GM12878 (cell line): ENCODE results near the gene LRRC75A. TPM values are rescaled to one million over a fixed set of nuclear protein-coding genes. Genes with fewer than 3 reads are reported as not detected.
"Not testable (repeated sequence)": the region's sequence is repeated elsewhere in the genome, so short reads cannot be mapped to it uniquely, and the experiment has no call there.

Source experiments
- ATAC-seq: fragments of 200-7000 bp; cut with Tn5 transposase; 3 replicates; pipeline ENCODE4 v1.9.1; 2020; ENCODE audit warnings: mild to moderate bottlenecking, moderate library complexity
- BruUV-seq: library from RNA; stranded (reverse); fragments of 400-500 nt; replicated peaks from 2 replicates; lab custom pipeline; 2021; lab: Mats Ljungman, UMichigan
- CTCF ChIA-PET: fragments of 300-600 bp; sonication (Branson Sonifier 250); formaldehyde crosslinking; extraction: SDS; loops from one replicate; lab custom pipeline; 2021; ENCODE audit warnings: inconsistent platforms; lab: Yijun Ruan, JAX
- POLR2A ChIA-PET: fragments of 350-600 bp; formaldehyde crosslinking; extraction: SDS; loops from one replicate; lab custom pipeline; 2021; ENCODE audit warnings: inconsistent platforms; lab: Charles Lee
- RAD21 ChIA-PET: fragments of 300-600 bp; sonication (Branson Sonifier 250); formaldehyde crosslinking; loops from one replicate; lab custom pipeline; 2023; ENCODE audit warnings: antibody characterized with exemption; ENCODE audit not compliant: unreplicated experiment; lab: Charles Lee
- SMC1A ChIA-PET: fragments of 300-600 bp; sonication (Branson Sonifier 250); formaldehyde crosslinking; loops from one replicate; lab custom pipeline; 2023; ENCODE audit not compliant: unreplicated experiment, uncharacterized antibody; lab: Charles Lee
- DNase-seq: peaks from one replicate; pipeline ENCODE4 v3.0.0-alpha.2; 2011; ENCODE audit warnings: low read depth, low spot score
- FAIRE-seq: peaks from 3 replicates; lab custom pipeline; 2011; peaks lifted over from hg19 to GRCh38; lab: Jason Lieb, UNC
- H2AFZ ChIP-seq: 2 replicates; pipeline ENCODE4 v1.6.0; 2011; ENCODE audit warnings: low read depth, low read length, control low read depth; ENCODE audit not compliant: control insufficient read depth
- H3K27ac ChIP-seq: 2 replicates; pipeline ENCODE4 v1.5.1; 2011; ENCODE audit warnings: control low read depth; ENCODE audit not compliant: control insufficient read depth, insufficient read depth
- H3K27me3 ChIP-seq, 2 experiments: replicated peaks in 1 of 2; 2 replicates each; pipeline versions ENCODE4 v1.6.0 to v1.6.1; 2011; ENCODE audit warnings: low read length in 1 of 2; ENCODE audit not compliant: control insufficient read depth in 2 of 2, insufficient read depth in 2 of 2
- H3K36me3 ChIP-seq, 2 experiments: 2 replicates each; pipeline ENCODE4 v1.5.1; 2011; ENCODE audit warnings: low read length in 1 of 2; ENCODE audit not compliant: control insufficient read depth in 2 of 2, insufficient read depth in 2 of 2
- H3K4me1 ChIP-seq: 2 replicates; pipeline ENCODE4 v1.6.1; 2011; ENCODE audit warnings: mild to moderate bottlenecking, low read length, moderate library complexity, mixed read lengths; ENCODE audit not compliant: control insufficient read depth, insufficient read depth
- H3K4me2 ChIP-seq: 2 replicates; pipeline ENCODE4 v1.6.0; 2011; ENCODE audit warnings: control low read depth; ENCODE audit not compliant: control insufficient read depth, insufficient read depth
- H3K4me3 ChIP-seq: fragments of 200-600 bp; sonication (generic); 2 replicates; pipeline ENCODE4 v1.5.1; 2016
- H3K79me2 ChIP-seq: 2 replicates; pipeline ENCODE4 v1.6.0; 2011; ENCODE audit warnings: low read length; ENCODE audit not compliant: control insufficient read depth, insufficient read depth
- H3K9ac ChIP-seq: 2 replicates; pipeline ENCODE4 v1.8.0; 2011; ENCODE audit warnings: low read length, control low read depth, mixed read lengths; ENCODE audit not compliant: control insufficient read depth, insufficient read depth
- H3K9me3 ChIP-seq: replicated peaks from 3 replicates; pipeline ENCODE4 v1.5.1; 2011; ENCODE audit warnings: mild to moderate bottlenecking, low read length; ENCODE audit not compliant: control insufficient read depth, insufficient read depth
- H4K20me1 ChIP-seq: 2 replicates; pipeline ENCODE4 v1.6.0; 2011; ENCODE audit not compliant: control insufficient read depth, insufficient read depth
- WGBS: methylation state at CpG from one replicate; pipeline ENCODE4 v1.1.6; 2016; ENCODE audit warnings: low lambda C conversion rate; ENCODE audit not compliant: insufficient replicate concordance, insufficient coverage; ENCODE audit errors: missing lambda C conversion rate; 5-methylcytosine and 5-hydroxymethylcytosine counted together
- in situ Hi-C: fragments of 300-500 bp; cut with MboI; formaldehyde crosslinking; loops from 9 replicates; pipeline ENCODE4 v1.14.3; 2018; ENCODE audit warnings: mixed read lengths
- intact Hi-C: fragments of 100-400 bp; cut with micrococcal nuclease; formaldehyde crosslinking; loops from one replicate; pipeline ENCODE4 v1.14.2; 2022; ENCODE audit not compliant: unreplicated experiment
- polyA plus RNA-seq, 11 experiments: library from polyadenylated mRNA; depleted of rRNA in 4 of 11; unstranded in 6 of 11; stranded (reverse) in 5 of 11; fragments of >200 nt; fragmentation: Nextera tagmentation in 4 of 11; fragmentation: Illumina TruSeq in 1 of 11; extraction: Ambion mirVana in 4 of 11; extraction: Trizol in 1 of 11; gene quantifications; 1 replicate in 1 of 11; 2 replicates in 10 of 11; pipeline versions ENCODE4 v1.2.1 to v1.2.3, GENCODE V29; 2011 to 2016; ENCODE audit warnings: inconsistent platforms in 2 of 11, missing spikeins in 2 of 11, low read depth in 1 of 11
- small RNA-seq: library from RNA; depleted of rRNA; stranded (forward); fragments of <200 nt; gene quantifications from one replicate; pipeline ENCODE3, GENCODE V24; 2014
- total RNA-seq, 4 experiments: library from RNA; depleted of rRNA in 3 of 4; stranded (reverse); fragments of >200 nt in 3 of 4; fragmentation: Illumina TruSeq in 1 of 4; extraction: Trizol in 1 of 4; gene quantifications; 2 replicates each; pipeline versions ENCODE4 v1.2.1 to v1.2.3, GENCODE V29; 2013 to 2021

LRRC75A gene
- total and polyA plus RNA-seq, 10 of the 15 experiments (the other 5 are each of a cell fraction or from before 2014, with no cell fraction given), result 0.01 to 1.3 (median 0.09) TPM; not detected in 2

- SMC1A ChIA-PET, DNase-seq, H3K9me3 ChIP-seq, ATAC-seq, H3K4me3 ChIP-seq, H3K4me2 ChIP-seq, H3K27me3 ChIP-seq, FAIRE-seq, H3K36me3 ChIP-seq, RAD21 ChIA-PET, H3K79me2 ChIP-seq, H2AFZ ChIP-seq, H4K20me1 ChIP-seq, BruUV-seq, H3K4me1 ChIP-seq, H3K27ac ChIP-seq, H3K9ac ChIP-seq, intact Hi-C loops: not testable (repeated sequence)
- POLR2A ChIA-PET, result interaction anchor here (1.2 to 1.5 kb wide), 2 partner anchors 11 to 15 kb away, joined by 4 read pairs; partner anchors contain the start of gene UBB
- WGBS, result 75% methylated on average over 4 of the region's 4 CpGs
- in situ Hi-C loops, result loop anchor here (5.0 kb wide), 1 partner anchor 51 kb away; no protein-coding TSS in a partner anchor
- CTCF ChIA-PET, result interaction anchor here (0.6 to 0.7 kb wide), 2 partner anchors 32 to 918 kb away, joined by 3 read pairs; no protein-coding TSS in a partner anchor
Observed at GRCh38 chr17:16395887-16396286, 96.1 kb downstream of the LRRC75A start.

DNA sequence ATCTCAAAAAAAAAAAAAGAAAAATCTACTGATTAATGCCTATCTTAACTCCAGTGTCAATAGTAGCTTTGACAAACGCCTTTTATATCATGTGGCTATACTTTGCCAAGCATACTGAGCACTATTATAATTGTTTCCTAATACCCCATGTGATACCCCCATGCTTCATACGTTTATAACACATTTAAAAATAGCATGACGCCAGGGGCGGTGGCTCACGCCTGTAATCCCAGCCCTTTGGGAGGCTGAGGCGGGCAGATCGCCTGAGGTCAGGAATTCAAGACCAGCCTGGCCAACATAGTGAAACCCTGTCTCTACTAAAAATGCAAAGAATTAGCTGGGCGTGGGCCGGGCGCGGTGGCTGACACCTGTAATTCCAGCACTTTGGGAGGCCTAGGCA, 99.5 kb downstream of the LRRC75A start:
- H3K4me1 ChIP-seq, CTCF ChIA-PET, RAD21 ChIA-PET, ATAC-seq, H2AFZ ChIP-seq, H3K9ac ChIP-seq, H3K36me3 ChIP-seq, H3K27ac ChIP-seq, BruUV-seq, H3K4me3 ChIP-seq, intact Hi-C loops, H3K79me2 ChIP-seq, DNase-seq, H3K4me2 ChIP-seq, H3K9me3 ChIP-seq, H4K20me1 ChIP-seq, H3K27me3 ChIP-seq, FAIRE-seq, in situ Hi-C loops: not testable (repeated sequence)
- ChIA-PET SMC1A (interaction anchor here (0.6 kb wide), 2 partner anchors 15 to 28 kb away, joined by 3 read pairs; no protein-coding TSS in a partner anchor), POLR2A (interaction anchor here (0.6 to 1.4 kb wide), 3 partner anchors 12 to 119 kb away, joined by 3 to 4 read pairs (median 3); partner anchors contain the start of gene UBB)
- 83% methylated on average over 11 of the region's 11 CpGs for WGBS

Small RNA genes lying within 50 kb of the gene (small RNA-seq; reads per million reads assigned to genes)
- gene SNORD49A, result not detected
- not detected for gene SNORD65

Other genes with a start within 250 kb of the LRRC75A start
- 84.2 and 93.2 TPM in 2 replicates for gene CENPV, start 138.7 kb downstream of the LRRC75A start, total RNA-seq (2014; rRNA removed)
- gene CENPV, start 138.7 kb downstream of the LRRC75A start, total RNA-seq (2014; rRNA removed; fragmentation: Illumina TruSeq; extraction: Trizol), result 87.5 and 90.7 TPM in 2 replicates
- gene CENPV, start 138.7 kb downstream of the LRRC75A start, total RNA-seq (2021), result 94.9 and 98.6 TPM in 2 replicates
- 83.7 and 93.4 TPM in 2 replicates for gene CENPV, start 138.7 kb downstream of the LRRC75A start, polyA plus RNA-seq (2011; rRNA removed)
- 80.1 and 94.1 TPM in 2 replicates for gene CENPV, start 138.7 kb downstream of the LRRC75A start, polyA plus RNA-seq (2014; fragmentation: Illumina TruSeq; extraction: Trizol)
- 10 to 100 TPM; 22.5 to 68.0 TPM for gene CENPV, start 138.7 kb downstream of the LRRC75A start, polyA plus RNA-seq (2014; fragmentation: Nextera tagmentation; extraction: Ambion mirVana)
- gene CENPV, start 138.7 kb downstream of the LRRC75A start, polyA plus RNA-seq (2014; rRNA removed), result 77.5 and 86.0 TPM in 2 replicates
- gene CENPV, start 138.7 kb downstream of the LRRC75A start, polyA plus RNA-seq (2016; fragmentation: Nextera tagmentation; extraction: Ambion mirVana), result 10 to 100 TPM; 70.8 to 72.7 TPM
- gene UBB, start 111.1 kb downstream of the LRRC75A start, total RNA-seq (2014; rRNA removed), result 2,686 and 2,754 TPM in 2 replicates
- 1,488 and 1,495 TPM in 2 replicates for gene UBB, start 111.1 kb downstream of the LRRC75A start, total RNA-seq (2014; rRNA removed; fragmentation: Illumina TruSeq; extraction: Trizol)
- gene UBB, start 111.1 kb downstream of the LRRC75A start, total RNA-seq (2021), result 1,455 and 1,463 TPM in 2 replicates
- gene UBB, start 111.1 kb downstream of the LRRC75A start, polyA plus RNA-seq (2011; rRNA removed), result 608 and 1,133 TPM in 2 replicates
- gene UBB, start 111.1 kb downstream of the LRRC75A start, polyA plus RNA-seq (2014; fragmentation: Illumina TruSeq; extraction: Trizol), result 1,621 and 1,633 TPM in 2 replicates
- 1,000 to 10,000 TPM; 4,008 to 4,246 TPM for gene UBB, start 111.1 kb downstream of the LRRC75A start, polyA plus RNA-seq (2014; fragmentation: Nextera tagmentation; extraction: Ambion mirVana)
- 2,006 and 2,356 TPM in 2 replicates for gene UBB, start 111.1 kb downstream of the LRRC75A start, polyA plus RNA-seq (2014; rRNA removed)
- 1,000 to 10,000 TPM; 2,193 to 2,309 TPM for gene UBB, start 111.1 kb downstream of the LRRC75A start, polyA plus RNA-seq (2016; fragmentation: Nextera tagmentation; extraction: Ambion mirVana)
- 59.4 and 61.3 TPM in 2 replicates for gene TRPV2, start 76.6 kb downstream of the LRRC75A start, total RNA-seq (2014; rRNA removed)
- 25.6 and 29.7 TPM in 2 replicates for gene TRPV2, start 76.6 kb downstream of the LRRC75A start, total RNA-seq (2014; rRNA removed; fragmentation: Illumina TruSeq; extraction: Trizol)
- 87.4 and 93.7 TPM in 2 replicates for gene TRPV2, start 76.6 kb downstream of the LRRC75A start, total RNA-seq (2021)
- gene TRPV2, start 76.6 kb downstream of the LRRC75A start, polyA plus RNA-seq (2011; rRNA removed), result 33.3 and 82.6 TPM in 2 replicates
- gene TRPV2, start 76.6 kb downstream of the LRRC75A start, polyA plus RNA-seq (2014; fragmentation: Illumina TruSeq; extraction: Trizol), result 15.4 and 27.3 TPM in 2 replicates
- gene TRPV2, start 76.6 kb downstream of the LRRC75A start, polyA plus RNA-seq (2014; fragmentation: Nextera tagmentation; extraction: Ambion mirVana), result 10 to 100 TPM in 1 of 2 experiments, 1 to 10 TPM in 1; 8.9 to 29.2 TPM
- gene TRPV2, start 76.6 kb downstream of the LRRC75A start, polyA plus RNA-seq (2014; rRNA removed), result 48.8 and 58.4 TPM in 2 replicates
- gene TRPV2, start 76.6 kb downstream of the LRRC75A start, polyA plus RNA-seq (2016; fragmentation: Nextera tagmentation; extraction: Ambion mirVana), result 10 to 100 TPM; 83.6 to 94.4 TPM
- gene ZNF287, start 77.0 kb upstream of the LRRC75A start, total RNA-seq (2014; rRNA removed), result 3.2 and 3.4 TPM in 2 replicates
- 3.8 and 4.7 TPM in 2 replicates for gene ZNF287, start 77.0 kb upstream of the LRRC75A start, total RNA-seq (2014; rRNA removed; fragmentation: Illumina TruSeq; extraction: Trizol)
- 4.7 and 6.2 TPM in 2 replicates for gene ZNF287, start 77.0 kb upstream of the LRRC75A start, total RNA-seq (2021)
- 3.0 and 3.6 TPM in 2 replicates for gene ZNF287, start 77.0 kb upstream of the LRRC75A start, polyA plus RNA-seq (2011; rRNA removed)
- gene ZNF287, start 77.0 kb upstream of the LRRC75A start, polyA plus RNA-seq (2014; fragmentation: Illumina TruSeq; extraction: Trizol), result 3.1 and 3.2 TPM in 2 replicates
- gene ZNF287, start 77.0 kb upstream of the LRRC75A start, polyA plus RNA-seq (2014; fragmentation: Nextera tagmentation; extraction: Ambion mirVana), result 1 to 10 TPM; 1.9 to 6.6 TPM
- gene ZNF287, start 77.0 kb upstream of the LRRC75A start, polyA plus RNA-seq (2014; rRNA removed), result 3.5 and 4.1 TPM in 2 replicates
- gene ZNF287, start 77.0 kb upstream of the LRRC75A start, polyA plus RNA-seq (2016; fragmentation: Nextera tagmentation; extraction: Ambion mirVana), result 10 to 100 TPM; 10.3 to 15.5 TPM
- 2.3 and 2.4 TPM in 2 replicates for gene ZNF624, start 161.7 kb upstream of the LRRC75A start, total RNA-seq (2014; rRNA removed)
- gene ZNF624, start 161.7 kb upstream of the LRRC75A start, total RNA-seq (2014; rRNA removed; fragmentation: Illumina TruSeq; extraction: Trizol), result 3.2 and 3.5 TPM in 2 replicates
- 1.8 and 3.0 TPM in 2 replicates for gene ZNF624, start 161.7 kb upstream of the LRRC75A start, total RNA-seq (2021)
- gene ZNF624, start 161.7 kb upstream of the LRRC75A start, polyA plus RNA-seq (2011; rRNA removed), result 2.0 and 3.7 TPM in 2 replicates
- 1.7 and 2.7 TPM in 2 replicates for gene ZNF624, start 161.7 kb upstream of the LRRC75A start, polyA plus RNA-seq (2014; fragmentation: Illumina TruSeq; extraction: Trizol)
- gene ZNF624, start 161.7 kb upstream of the LRRC75A start, polyA plus RNA-seq (2014; fragmentation: Nextera tagmentation; extraction: Ambion mirVana), result under 1 TPM; 0.50 to 0.73 TPM
- 1.5 and 1.6 TPM in 2 replicates for gene ZNF624, start 161.7 kb upstream of the LRRC75A start, polyA plus RNA-seq (2014; rRNA removed)
- gene ZNF624, start 161.7 kb upstream of the LRRC75A start, polyA plus RNA-seq (2016; fragmentation: Nextera tagmentation; extraction: Ambion mirVana), result 1 to 10 TPM; 2.4 to 2.7 TPM
- 1.0 and 1.5 TPM in 2 replicates for gene CCDC144A, start 198.0 kb upstream of the LRRC75A start, total RNA-seq (2014; rRNA removed)
- 1.7 and 1.8 TPM in 2 replicates for gene CCDC144A, start 198.0 kb upstream of the LRRC75A start, total RNA-seq (2014; rRNA removed; fragmentation: Illumina TruSeq; extraction: Trizol)
- 0.92 and 1.3 TPM in 2 replicates for gene CCDC144A, start 198.0 kb upstream of the LRRC75A start, total RNA-seq (2021)
- 0.34 and 0.40 TPM in 2 replicates for gene CCDC144A, start 198.0 kb upstream of the LRRC75A start, polyA plus RNA-seq (2011; rRNA removed)
- gene CCDC144A, start 198.0 kb upstream of the LRRC75A start, polyA plus RNA-seq (2014; fragmentation: Illumina TruSeq; extraction: Trizol), result 1.1 and 1.5 TPM in 2 replicates
- under 1 TPM; 0.05 to 0.18 TPM for gene CCDC144A, start 198.0 kb upstream of the LRRC75A start, polyA plus RNA-seq (2014; fragmentation: Nextera tagmentation; extraction: Ambion mirVana)
- gene CCDC144A, start 198.0 kb upstream of the LRRC75A start, polyA plus RNA-seq (2014; rRNA removed), result 0.61 and 0.80 TPM in 2 replicates
- under 1 TPM; 0.71 to 0.87 TPM for gene CCDC144A, start 198.0 kb upstream of the LRRC75A start, polyA plus RNA-seq (2016; fragmentation: Nextera tagmentation; extraction: Ambion mirVana)